ENCODE data around the gene CADM3.

The CADM3 gene

GRCh38 chr1:159248311-159248710 lies 76.9 kb downstream of the CADM3 start:
- Histone ChIP-seq H3K9ac (ENCODE audit: low read length in 5 of 5) (no peak overlapping the region), H3K27me3 (ENCODE audit: control insufficient read depth in 5 of 5, insufficient read depth in 4 of 5, low read length in 5 of 5) (peaks cover 0 to 4% (median 0%) of the 10 kb centered on the region in 5 donors), H3K4me1 (ENCODE audit: control insufficient read depth in 5 of 5, insufficient read depth in 5 of 5, low read length in 5 of 5) (no peaks in the 10 kb centered on the region), H3K4me3 (ENCODE audit: low read depth in 1 of 5, low read length in 5 of 5) (no peak overlapping the region), H3K36me3 (ENCODE audit: control insufficient read depth in 5 of 5, insufficient read depth in 5 of 5, low read length in 5 of 5) (no peaks in the 10 kb centered on the region), H3K27ac (ENCODE audit: low read depth, low read length) (no peak overlapping the region), H3K9me3 (ENCODE audit: control insufficient read depth in 5 of 5, low read length in 5 of 5) (peaks cover 0 to 26% (median 15%) of the 10 kb centered on the region in 5 donors)

- no peaks in the 10 kb centered on the region for H3K4me1 ChIP-seq (ENCODE audit: control insufficient read depth in 5 of 5, insufficient read depth in 5 of 5, low read length in 5 of 5)
- no peaks in the 10 kb centered on the region for H3K36me3 ChIP-seq (ENCODE audit: control insufficient read depth in 5 of 5, insufficient read depth in 5 of 5, low read length in 5 of 5)
- H3K9me3 ChIP-seq (ENCODE audit: control insufficient read depth in 5 of 5, low read length in 5 of 5) = peaks cover 0 to 26% (median 15%) of the 10 kb centered on the region in 5 donors
- peaks cover 0 to 4% (median 0%) of the 10 kb centered on the region in 5 donors for H3K27me3 ChIP-seq (ENCODE audit: control insufficient read depth in 5 of 5, insufficient read depth in 4 of 5, low read length in 5 of 5)
- H3K9ac ChIP-seq (ENCODE audit: low read length in 5 of 5) = no peak overlapping the region
- H3K4me3 ChIP-seq (ENCODE audit: low read depth in 1 of 5, low read length in 5 of 5) = peak overlapping the region in 1 of 5 donors; percentile 30
- H3K27ac ChIP-seq (ENCODE audit: low read depth, low read length) = no peak overlapping the region
These were observed 79.3 kb downstream of the CADM3 start for GRCh38 chr1:159250638-159251216.
